PC-9 (cell line): ENCODE data around the gene BPIFB2.

Experiments
- CTCF ChIP-seq: fragments of 200-600 bp; sonication (generic); conservative IDR thresholded peaks from 2 replicates; pipeline ENCODE4 v1.6.1; 2017; ENCODE audit warnings: mixed run types, antibody characterized with exemption, mild to moderate bottlenecking, moderate library complexity
- EZH2 ChIP-seq: fragments of 200-600 bp; sonication (generic); IDR thresholded peaks from 2 replicates; pipeline ENCODE4 v1.8.0; 2017; ENCODE audit warnings: antibody characterized with exemption, low read depth

- TF ChIP-seq CTCF (no peak), EZH2 (no peak)
Observed at GRCh38 chr20:32966881-32967781, 40.4 kb upstream of the BPIFB2 start.
